H54 (cell line): ENCODE results near the gene NRBP1.
"Not testable (repeated sequence)": the region's sequence is repeated elsewhere in the genome, so short reads cannot be mapped to it uniquely, and the experiment has no call there.

ENCODE experiments used
- DNase-seq: peaks from one replicate; pipeline ENCODE4 v3.0.0; 2011; ENCODE audit warnings: low spot score, mixed read lengths; ENCODE audit not compliant: insufficient read length
- FAIRE-seq: peaks from 3 replicates; lab custom pipeline; 2011; peaks lifted over from hg19 to GRCh38; lab: Jason Lieb, UNC
- POLR2A ChIP-seq: IDR thresholded peaks from 2 replicates; pipeline ENCODE4 v1.6.1; 2011; ENCODE audit warnings: low read depth, mild to moderate bottlenecking, low read length

NRBP1 gene

GRCh38 chr2:27407798-27408491 is 20.5 kb upstream of the NRBP1 start:
- DNase-seq (no peak), FAIRE-seq (no peak)
- TF ChIP-seq POLR2A = no peak

- no peak for TF ChIP-seq POLR2A
- peak; percentile 43 for DNase-seq
- FAIRE-seq = no peak
These were observed 19.7 kb upstream of the NRBP1 start for GRCh38 chr2:27408601-27409320.

- DNase-seq (peak; percentile 88), FAIRE-seq (peak; percentile 88)
- peak; percentile 81 for TF ChIP-seq POLR2A
These were observed 18.9 kb upstream of the NRBP1 start, which contains the start of gene PPM1G for GRCh38 chr2:27409321-27410073. PPM1G (minus strand) TSS chr2:27409591; CDS start chr2:27409422, 169 bp downstream.

- no peak for TF ChIP-seq POLR2A
- DNase-seq = no peak
- FAIRE-seq = no peak
These were observed 15.8 kb upstream of the NRBP1 start for GRCh38 chr2:27412419-27413152.

- FAIRE-seq (no peak), DNase-seq (no peak)
- no peak for TF ChIP-seq POLR2A
These were observed 12.3 kb upstream of the NRBP1 start for GRCh38 chr2:27416151-27416550.

- FAIRE-seq (no peak), DNase-seq (no peak)
- no peak for TF ChIP-seq POLR2A
These were observed 7.4 kb upstream of the NRBP1 start for GRCh38 chr2:27420996-27421395.

GRCh38 chr2:27421660-27422250 is 6.7 kb upstream of the NRBP1 start:
- no peak for DNase-seq
- no peak for TF ChIP-seq POLR2A
- no peak for FAIRE-seq

GRCh38 chr2:27422958-27423357 is 5.5 kb upstream of the NRBP1 start:
- FAIRE-seq (no peak), DNase-seq (no peak)
- TF ChIP-seq POLR2A = no peak

- DNase-seq, FAIRE-seq: not testable (repeated sequence)
These were observed 3.4 kb upstream of the NRBP1 start for GRCh38 chr2:27425039-27425438.

- TF ChIP-seq POLR2A = no peak
- DNase-seq (no peak), FAIRE-seq (peak; percentile 71)
These were observed 593 bp upstream of the NRBP1 start for GRCh38 chr2:27427863-27428212.

- DNase-seq (peak; percentile 89), FAIRE-seq (no peak)
- peak; percentile 61 for TF ChIP-seq POLR2A
These were observed 629 bp downstream of the NRBP1 start for GRCh38 chr2:27428978-27429541.

GRCh38 chr2:27431395-27431794 is 3.0 kb downstream of the NRBP1 start:
- no peak for TF ChIP-seq POLR2A
- DNase-seq (peak; percentile 66), FAIRE-seq (peak; percentile 72)

- TF ChIP-seq POLR2A = no peak
- FAIRE-seq (no peak), DNase-seq (no peak)
These were observed 7.2 kb downstream of the NRBP1 start for GRCh38 chr2:27435628-27436027.
